BE2C (cell line): ENCODE data around the gene NXPH4.

ENCODE experiments used
- DNase-seq: peaks from one replicate; pipeline ENCODE4 v3.0.0-alpha.2; 2020
- H3K27me3 ChIP-seq: fragments of 250-450 bp; sonication (Bioruptor Pico); 2 replicates; pipeline ENCODE4 v1.5.1; 2020; ENCODE audit warnings: mild to moderate bottlenecking
- H3K36me3 ChIP-seq: fragments of 250-450 bp; sonication (Bioruptor Pico); 2 replicates; pipeline ENCODE4 v1.5.1; 2020; ENCODE audit warnings: mild to moderate bottlenecking
- H3K4me1 ChIP-seq: fragments of 250-450 bp; sonication (Bioruptor Pico); 2 replicates; pipeline ENCODE4 v1.5.1; 2020
- H3K4me3 ChIP-seq: 2 replicates; pipeline ENCODE4 v1.5.1; 2011; ENCODE audit warnings: low read depth, low read length
- H3K9me3 ChIP-seq: fragments of 250-450 bp; sonication (Bioruptor Pico); 2 replicates; pipeline ENCODE4 v1.5.1; 2020
- CTCF ChIP-seq: IDR thresholded peaks from 2 replicates; pipeline ENCODE4 v1.5.1; 2012; ENCODE audit warnings: mild to moderate bottlenecking, low read depth, low read length

Gene NXPH4

DNA sequence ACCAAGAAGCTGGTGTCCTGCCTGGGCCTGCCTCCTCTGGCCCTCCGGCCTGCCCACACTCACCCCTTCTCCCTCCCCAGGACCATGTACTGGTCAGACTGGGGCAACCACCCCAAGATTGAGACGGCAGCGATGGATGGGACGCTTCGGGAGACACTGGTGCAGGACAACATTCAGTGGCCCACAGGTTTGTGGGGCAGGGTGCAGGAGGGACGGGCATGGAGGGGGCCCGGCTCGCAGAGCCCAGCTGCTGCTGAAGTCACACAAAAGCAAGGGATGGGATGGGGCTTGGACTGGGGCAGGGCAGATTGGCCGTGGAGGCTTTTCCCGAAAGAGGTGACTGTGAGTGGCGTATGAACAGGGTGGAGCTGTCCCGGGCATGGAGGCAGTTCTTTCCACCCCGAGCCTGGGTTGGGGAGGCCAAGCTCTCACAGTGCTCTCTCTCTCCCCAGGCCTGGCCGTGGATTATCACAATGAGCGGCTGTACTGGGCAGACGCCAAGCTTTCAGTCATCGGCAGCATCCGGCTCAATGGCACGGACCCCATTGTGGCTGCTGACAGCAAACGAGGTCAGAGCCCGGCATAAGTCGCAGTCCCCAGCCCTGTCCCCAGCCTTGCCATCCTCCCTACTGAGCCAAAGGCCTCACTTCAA is 7.8 kb upstream of the NXPH4 start:
- Histone ChIP-seq H3K9me3 (no peaks in the 10 kb centered on the region), H3K4me1 (no peaks in the 10 kb centered on the region), H3K36me3 (no peaks in the 10 kb centered on the region), H3K4me3 (no peak overlapping the region), H3K27me3 (peaks cover 4% of the 10 kb centered on the region)
- no peak for TF ChIP-seq CTCF
- DNase-seq, result no peak

- Histone ChIP-seq H3K27me3 (peaks cover 16% of the 10 kb centered on the region), H3K4me3 (no peak overlapping the region), H3K4me1 (no peaks in the 10 kb centered on the region), H3K36me3 (no peaks in the 10 kb centered on the region), H3K9me3 (no peaks in the 10 kb centered on the region)
- no peak for DNase-seq
- no peak for TF ChIP-seq CTCF
Observed at GRCh38 chr12:57209916-57210315, 6.7 kb upstream of the NXPH4 start.

DNA sequence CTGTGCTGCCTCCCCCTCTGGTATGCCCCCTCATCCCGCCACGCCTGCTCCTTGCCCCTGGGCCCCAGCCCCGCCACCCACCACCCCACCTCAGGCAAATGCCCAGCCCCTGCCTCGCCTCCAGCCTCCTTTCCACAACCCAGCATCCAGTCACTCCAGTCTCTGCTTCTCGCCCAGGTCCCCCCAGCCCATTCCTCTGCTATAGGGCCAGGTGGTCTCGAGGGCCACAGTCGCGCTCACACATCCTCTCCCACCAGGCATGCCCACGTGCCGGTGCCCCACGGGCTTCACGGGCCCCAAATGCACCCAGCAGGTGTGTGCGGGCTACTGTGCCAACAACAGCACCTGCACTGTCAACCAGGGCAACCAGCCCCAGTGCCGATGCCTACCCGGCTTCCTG is 6.1 kb upstream of the NXPH4 start:
- H3K27me3 ChIP-seq, result peaks cover 21% of the 10 kb centered on the region
- H3K4me1 ChIP-seq, result no peaks in the 10 kb centered on the region
- H3K9me3 ChIP-seq, result no peaks in the 10 kb centered on the region
- no peak overlapping the region for H3K4me3 ChIP-seq
- no peaks in the 10 kb centered on the region for H3K36me3 ChIP-seq
- no peak for TF ChIP-seq CTCF
- no peak for DNase-seq

DNA sequence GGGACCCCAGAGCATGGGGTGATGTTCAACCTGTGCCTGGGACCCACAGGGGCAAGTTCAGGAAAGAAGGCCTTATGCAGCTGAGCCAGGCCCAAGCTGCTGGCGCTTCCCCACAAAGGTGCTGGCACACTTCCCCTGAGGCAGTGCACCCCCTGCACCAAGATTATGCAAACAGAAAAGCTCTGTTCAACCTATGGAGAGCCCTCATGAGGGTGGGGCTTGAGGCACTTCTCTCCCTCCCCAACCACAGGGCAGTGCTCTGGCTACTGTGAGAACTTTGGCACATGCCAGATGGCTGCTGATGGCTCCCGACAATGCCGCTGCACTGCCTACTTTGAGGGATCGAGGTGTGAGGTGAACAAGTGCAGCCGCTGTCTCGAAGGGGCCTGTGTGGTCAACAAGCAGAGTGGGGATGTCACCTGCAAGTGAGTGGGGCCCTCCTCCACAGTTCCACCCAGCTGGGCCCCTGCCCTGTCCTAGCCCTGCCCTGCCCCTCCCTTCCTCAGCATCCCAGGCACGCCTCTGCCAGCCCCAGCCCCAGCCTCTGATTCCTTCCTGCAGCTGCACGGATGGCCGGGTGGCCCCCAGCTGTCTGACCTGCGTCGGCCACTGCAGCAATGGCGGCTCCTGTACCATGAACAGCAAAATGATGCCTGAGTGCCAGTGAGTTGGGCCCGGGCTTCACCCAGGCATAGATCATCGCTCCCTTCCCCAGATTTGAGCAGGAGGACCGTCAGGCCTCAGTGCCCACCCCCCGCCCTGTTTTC is 5.5 kb upstream of the NXPH4 start:
- H3K36me3 ChIP-seq, result no peaks in the 10 kb centered on the region
- DNase-seq, result no peak
- H3K4me1 ChIP-seq, result no peaks in the 10 kb centered on the region; the same call in 1 of the 2 replicates
- no peaks in the 10 kb centered on the region for H3K9me3 ChIP-seq
- no peak for TF ChIP-seq CTCF
- peaks cover 28% of the 10 kb centered on the region for H3K27me3 ChIP-seq
- H3K4me3 ChIP-seq, result no peak overlapping the region

DNA sequence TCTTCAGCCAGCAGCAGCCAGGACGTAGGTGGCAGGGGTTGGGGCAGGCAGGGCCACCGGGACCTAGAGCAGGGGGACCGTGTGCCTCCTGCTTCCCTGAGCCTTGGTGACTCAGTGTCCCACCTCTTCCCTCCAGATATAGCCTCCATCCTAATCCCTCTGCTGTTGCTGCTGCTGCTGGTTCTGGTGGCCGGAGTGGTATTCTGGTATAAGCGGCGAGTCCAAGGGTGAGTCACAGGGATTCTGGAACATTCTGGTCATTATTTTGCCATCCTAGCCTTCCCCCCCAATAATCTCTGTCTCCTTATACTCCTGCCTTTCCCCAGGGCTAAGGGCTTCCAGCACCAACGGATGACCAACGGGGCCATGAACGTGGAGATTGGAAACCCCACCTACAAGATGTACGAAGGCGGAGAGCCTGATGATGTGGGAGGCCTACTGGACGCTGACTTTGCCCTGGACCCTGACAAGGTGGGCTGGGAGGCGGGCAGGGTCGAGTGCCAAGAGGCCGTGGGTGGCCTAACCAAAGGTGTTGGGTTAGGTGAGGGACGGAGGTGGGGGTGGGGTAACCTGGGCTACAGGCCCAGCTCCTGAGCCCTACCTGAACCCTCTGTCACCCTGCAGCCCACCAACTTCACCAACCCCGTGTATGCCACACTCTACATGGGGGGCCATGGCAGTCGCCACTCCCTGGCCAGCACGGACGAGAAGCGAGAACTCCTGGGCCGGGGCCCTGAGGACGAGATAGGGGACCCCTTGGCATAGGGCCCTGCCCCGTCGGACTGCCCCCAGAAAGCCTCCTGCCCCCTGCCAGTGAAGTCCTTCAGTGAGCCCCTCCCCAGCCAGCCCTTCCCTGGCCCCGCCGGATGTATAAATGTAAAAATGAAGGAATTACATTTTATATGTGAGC is 4.5 kb upstream of the NXPH4 start:
- no peak overlapping the region for H3K4me3 ChIP-seq
- H3K36me3 ChIP-seq, result no peaks in the 10 kb centered on the region
- peaks cover 36% of the 10 kb centered on the region for H3K27me3 ChIP-seq
- H3K4me1 ChIP-seq, result no peaks in the 10 kb centered on the region; the same call in 1 of the 2 replicates
- no peak for DNase-seq
- no peak for TF ChIP-seq CTCF
- H3K9me3 ChIP-seq, result no peaks in the 10 kb centered on the region
